GM18517 (cell line): ENCODE measurements around the gene NDUFAF5.

Experiments used
- ATAC-seq: cut with Tn5 transposase; IDR thresholded peaks from one replicate; pipeline ENCODE4 v1.9.1; 2021; ENCODE audit warnings: mild to moderate bottlenecking, moderate library complexity; ENCODE audit not compliant: unreplicated experiment

NDUFAF5 gene

DNA sequence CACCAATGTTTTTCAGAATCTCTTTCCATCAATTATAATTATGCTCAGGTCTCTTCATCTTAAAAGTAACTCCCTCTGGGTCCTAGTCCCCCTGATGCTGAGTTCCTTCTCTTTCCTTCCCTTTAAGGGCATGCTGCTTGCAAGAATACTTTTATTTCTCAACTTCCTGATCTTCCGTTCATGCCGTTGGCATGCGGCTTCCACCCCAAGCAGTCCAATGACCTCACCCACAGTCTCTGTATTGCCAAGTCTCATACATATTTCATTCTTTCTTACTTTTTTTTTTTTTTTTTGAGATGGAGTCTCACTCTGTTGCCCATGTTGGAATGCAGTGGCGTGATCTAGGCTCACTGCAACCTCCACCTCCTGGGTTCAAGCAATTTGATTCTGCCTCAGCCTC is 83.5 kb downstream of the NDUFAF5 start:
- ATAC-seq: no peak

DNA sequence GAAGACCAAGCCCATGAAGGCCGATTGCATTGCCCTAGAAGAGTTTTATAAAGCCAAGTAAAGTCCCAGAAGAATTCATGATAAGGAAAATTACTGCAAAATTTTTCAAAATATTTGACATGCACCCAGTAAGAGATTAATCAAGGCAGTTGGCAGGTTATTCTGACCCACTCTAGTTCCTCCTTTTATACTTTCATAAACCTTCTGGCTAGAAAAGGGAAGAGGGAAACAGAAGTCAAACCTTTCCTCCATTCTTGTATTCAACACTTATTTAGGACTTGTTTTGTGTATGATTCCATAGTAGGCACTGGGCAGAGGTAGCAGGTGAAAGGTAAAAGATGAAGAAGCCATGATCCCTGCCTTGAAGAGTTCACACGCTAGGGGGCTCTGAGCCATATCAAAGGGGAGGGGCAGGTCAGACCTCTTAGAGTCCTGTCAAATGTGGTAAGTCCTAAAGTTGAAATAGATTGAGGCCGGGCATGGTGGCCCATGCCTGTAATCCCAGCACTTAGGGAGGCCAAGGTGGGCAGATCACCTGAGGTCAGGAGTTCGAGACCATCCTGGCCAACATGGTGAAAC is 85.4 kb downstream of the NDUFAF5 start:
- no peak for ATAC-seq
